GM12872 (cell line): ENCODE measurements around the gene PERP.

Experiments used
- CTCF ChIP-seq: IDR thresholded peaks from 3 replicates; pipeline ENCODE4 v1.5.1; 2011; ENCODE audit warnings: low read depth, mild to moderate bottlenecking, low read length, moderate library complexity; ENCODE audit not compliant: insufficient read depth

PERP gene

DNA sequence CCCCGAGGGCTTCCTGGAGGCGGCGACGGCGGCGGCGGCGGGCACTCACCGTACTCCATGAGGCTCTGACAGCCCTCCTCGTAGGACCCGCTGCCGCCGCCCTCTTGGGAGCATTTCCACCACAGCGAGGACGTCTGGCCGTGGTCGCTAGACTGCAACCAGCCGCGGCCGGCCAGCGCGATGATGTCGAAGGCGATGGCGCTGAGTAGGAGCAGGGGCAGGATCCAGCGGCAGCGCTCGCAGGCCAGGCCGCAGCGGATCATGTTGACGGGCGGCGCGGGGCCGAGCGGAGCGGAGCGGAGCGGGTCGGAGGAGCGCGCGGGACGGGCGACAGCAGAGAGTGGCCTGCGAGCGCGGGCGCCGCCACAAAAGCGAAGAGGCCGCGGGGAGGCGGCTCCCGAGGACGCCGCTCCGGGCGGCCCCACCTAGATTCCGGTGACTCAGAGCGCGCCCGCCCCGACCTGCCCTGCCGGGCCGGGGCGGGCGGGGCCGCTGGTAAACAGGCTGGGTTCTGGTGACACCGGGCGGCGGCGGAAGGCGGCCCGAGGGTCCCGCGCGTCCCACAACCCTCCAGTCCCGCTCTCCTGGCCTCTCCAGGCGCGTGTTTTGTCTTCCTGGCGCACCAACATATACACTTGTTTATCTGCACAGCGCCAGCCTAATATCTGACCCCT, at the start of gene PERP:
Gene PERP (minus strand): TSS at position 342 of the 674 bp plus-strand sequence. CDS start 79 bp downstream, at position 263.
- no peak for TF ChIP-seq CTCF

DNA sequence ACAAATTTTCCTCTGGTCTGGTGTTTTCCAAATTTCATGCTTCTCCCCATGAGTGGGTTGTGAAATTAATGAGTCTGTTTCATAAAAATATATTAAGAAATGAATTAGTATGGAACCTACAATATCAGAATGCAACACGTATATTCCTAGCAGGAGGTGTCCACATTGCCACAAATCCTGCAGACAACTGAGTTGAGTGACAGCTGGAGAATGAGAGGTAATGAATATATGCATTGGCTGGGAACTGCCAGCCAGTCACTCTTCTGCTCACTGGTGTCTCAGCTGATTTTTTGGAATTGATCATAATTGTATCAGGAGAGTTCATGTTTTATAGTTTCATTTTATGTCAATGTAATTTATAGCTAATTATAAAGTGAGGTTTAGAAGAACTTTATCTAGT, 48.2 kb upstream of the PERP start:
- no peak for TF ChIP-seq CTCF

- no peak for TF ChIP-seq CTCF
These were observed 39.3 kb upstream of the PERP start for GRCh38 chr6:138146544-138146943.

- TF ChIP-seq CTCF, result no peak
These were observed 38.2 kb upstream of the PERP start for GRCh38 chr6:138145402-138145801.

DNA sequence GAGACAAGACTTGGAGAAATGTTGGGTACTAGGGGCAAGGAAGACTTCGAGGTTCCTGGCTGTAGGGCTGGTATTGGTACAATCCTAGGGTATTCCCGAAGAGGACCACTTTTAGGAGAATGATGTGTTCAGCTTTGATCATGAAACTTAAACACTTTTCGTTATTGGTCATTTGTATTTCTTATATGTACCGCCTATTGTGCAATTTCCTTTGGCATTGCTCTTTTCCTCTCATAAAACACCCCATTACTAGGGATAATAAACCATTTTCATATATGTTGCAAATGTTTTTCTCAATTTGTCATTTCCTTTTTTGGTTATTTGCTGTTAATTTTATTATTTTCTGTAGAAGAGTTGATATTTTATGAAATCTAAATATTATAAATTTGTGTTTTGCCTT, 35.6 kb upstream of the PERP start:
- TF ChIP-seq CTCF, result no peak

DNA sequence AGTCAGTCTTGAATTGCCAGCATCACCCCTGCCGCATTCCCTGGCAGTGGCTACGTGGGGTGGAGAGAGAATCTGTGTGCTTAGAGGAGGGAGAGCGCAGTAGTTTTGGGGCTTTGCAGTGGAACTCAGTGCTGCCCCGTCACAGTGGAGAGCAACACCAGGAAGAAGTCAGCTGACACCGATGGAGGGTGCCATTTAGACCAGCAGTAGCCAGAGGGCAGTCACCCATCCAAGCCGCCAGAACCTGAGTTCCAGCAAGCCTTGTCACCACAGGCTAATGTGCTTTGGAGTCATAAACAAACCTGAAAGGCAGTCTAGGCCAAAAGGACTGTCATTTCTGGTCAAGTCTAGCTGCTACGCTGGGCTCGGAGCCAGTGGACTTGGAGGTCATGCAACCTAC, 22.0 kb upstream of the PERP start:
- TF ChIP-seq CTCF, result no peak

DNA sequence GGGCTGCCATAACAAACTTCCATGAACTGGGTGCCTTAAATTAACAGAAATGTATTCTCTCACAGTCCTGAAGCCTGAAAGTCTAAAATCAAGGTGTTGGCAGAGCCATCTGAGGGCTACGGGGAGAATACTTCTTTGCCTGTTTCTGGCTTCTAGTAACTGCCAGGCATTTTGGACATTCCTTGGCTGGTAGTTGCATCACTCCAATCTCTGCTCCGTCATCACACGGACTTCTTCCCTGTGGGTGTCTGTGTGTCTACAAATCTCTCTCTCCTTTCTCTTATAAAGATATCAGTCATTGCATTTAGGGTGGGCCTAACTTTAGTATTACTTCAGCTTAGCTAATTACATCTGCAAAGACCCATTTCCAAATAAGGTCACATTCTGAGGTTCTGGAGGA, 20.9 kb upstream of the PERP start:
- no peak for TF ChIP-seq CTCF
